Bronchial epithelial cell (primary cell): ENCODE measurements around the gene DOCK8. TPM values are rescaled to one million over a fixed set of nuclear protein-coding genes. Genes with fewer than 3 reads are reported as not detected.

Experiments used
- DNase-seq: peaks from one replicate; pipeline ENCODE4 v3.0.0-alpha.2; 2010; ENCODE audit warnings: low read depth
- FAIRE-seq: peaks from 2 replicates; lab custom pipeline; 2011; peaks lifted over from hg19 to GRCh38; lab: Jason Lieb, UNC
- H3K27me3 ChIP-seq: 2 replicates; pipeline ENCODE4 v1.5.1; 2011; ENCODE audit warnings: low read length; ENCODE audit not compliant: control insufficient read depth, insufficient read depth
- H3K36me3 ChIP-seq: 2 replicates; pipeline ENCODE4 v1.5.1; 2011; ENCODE audit warnings: low read length; ENCODE audit not compliant: control insufficient read depth, insufficient read depth
- H3K4me3 ChIP-seq: 2 replicates; pipeline ENCODE4 v1.5.1; 2011; ENCODE audit warnings: mild to moderate bottlenecking, low read depth, low read length, control low read depth
- CTCF ChIP-seq: IDR thresholded peaks from 2 replicates; pipeline ENCODE4 v1.5.1; 2011; ENCODE audit warnings: mild to moderate bottlenecking, moderate library complexity, low read length, control low read depth, inconsistent platforms; ENCODE audit not compliant: insufficient read depth, severe bottlenecking
- total RNA-seq: library from RNA; depleted of rRNA; stranded (reverse); fragments of >200 nt; gene quantifications from 2 replicates; pipeline ENCODE4 v1.2.1, GENCODE V29; 2014

The DOCK8 gene
- total RNA-seq, 1 donor from 2014 or later: 0.26 TPM

GRCh38 chr9:304106-304505 lies 89.4 kb downstream of the DOCK8 start:
- no peak for FAIRE-seq
- Histone ChIP-seq H3K27me3 (no peaks in the 10 kb centered on the region), H3K4me3 (no peak overlapping the region), H3K36me3 (no peaks in the 10 kb centered on the region)
- DNase-seq: no peak
- TF ChIP-seq CTCF: no peak

- DNase-seq (peak; percentile 89), FAIRE-seq (no peak)
- no peaks in the 10 kb centered on the region for H3K27me3 ChIP-seq
- no peak overlapping the region for H3K4me3 ChIP-seq
- no peak for TF ChIP-seq CTCF
- no peaks in the 10 kb centered on the region for H3K36me3 ChIP-seq
Observed at GRCh38 chr9:304519-305185, 90.0 kb downstream of the DOCK8 start.

- TF ChIP-seq CTCF: no peak
- Histone ChIP-seq H3K27me3 (no peaks in the 10 kb centered on the region), H3K4me3 (no peak overlapping the region), H3K36me3 (no peaks in the 10 kb centered on the region)
- FAIRE-seq (no peak), DNase-seq (no peak)
Observed at GRCh38 chr9:306907-307306, 92.2 kb downstream of the DOCK8 start.

GRCh38 chr9:311841-312240 lies 97.2 kb downstream of the DOCK8 start:
- Histone ChIP-seq H3K4me3 (no peak overlapping the region), H3K36me3 (no peaks in the 10 kb centered on the region), H3K27me3 (no peaks in the 10 kb centered on the region)
- DNase-seq (no peak), FAIRE-seq (no peak)
- TF ChIP-seq CTCF: no peak

GRCh38 chr9:312596-313320 lies 98.1 kb downstream of the DOCK8 start:
- Histone ChIP-seq H3K36me3 (no peaks in the 10 kb centered on the region), H3K27me3 (no peaks in the 10 kb centered on the region), H3K4me3 (no peak overlapping the region)
- peak; percentile 89 for FAIRE-seq
- TF ChIP-seq CTCF: no peak
- DNase-seq: no peak
